Measurements from ENCODE around the gene SCAMP2.

DNA sequence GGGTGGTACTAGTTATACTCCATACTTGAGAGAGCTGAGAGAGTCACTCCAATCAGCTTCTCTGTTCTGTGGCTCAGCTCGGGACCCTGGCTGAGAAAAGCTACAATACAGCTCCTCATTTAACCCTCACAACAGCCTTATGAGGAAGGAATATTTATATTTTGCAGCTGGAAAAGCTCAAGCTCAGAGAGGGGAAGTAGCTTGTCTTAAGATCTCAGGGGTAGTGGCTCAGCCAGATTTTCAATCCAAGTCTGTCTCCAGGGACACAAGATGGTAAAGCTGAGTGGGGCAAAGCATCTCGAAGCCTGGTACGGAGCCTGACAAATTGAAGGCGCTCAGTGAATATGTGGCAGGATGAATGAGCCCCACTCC lies 14.8 kb downstream of the SCAMP2 start:
- TF ChIP-seq, protein P1, sequence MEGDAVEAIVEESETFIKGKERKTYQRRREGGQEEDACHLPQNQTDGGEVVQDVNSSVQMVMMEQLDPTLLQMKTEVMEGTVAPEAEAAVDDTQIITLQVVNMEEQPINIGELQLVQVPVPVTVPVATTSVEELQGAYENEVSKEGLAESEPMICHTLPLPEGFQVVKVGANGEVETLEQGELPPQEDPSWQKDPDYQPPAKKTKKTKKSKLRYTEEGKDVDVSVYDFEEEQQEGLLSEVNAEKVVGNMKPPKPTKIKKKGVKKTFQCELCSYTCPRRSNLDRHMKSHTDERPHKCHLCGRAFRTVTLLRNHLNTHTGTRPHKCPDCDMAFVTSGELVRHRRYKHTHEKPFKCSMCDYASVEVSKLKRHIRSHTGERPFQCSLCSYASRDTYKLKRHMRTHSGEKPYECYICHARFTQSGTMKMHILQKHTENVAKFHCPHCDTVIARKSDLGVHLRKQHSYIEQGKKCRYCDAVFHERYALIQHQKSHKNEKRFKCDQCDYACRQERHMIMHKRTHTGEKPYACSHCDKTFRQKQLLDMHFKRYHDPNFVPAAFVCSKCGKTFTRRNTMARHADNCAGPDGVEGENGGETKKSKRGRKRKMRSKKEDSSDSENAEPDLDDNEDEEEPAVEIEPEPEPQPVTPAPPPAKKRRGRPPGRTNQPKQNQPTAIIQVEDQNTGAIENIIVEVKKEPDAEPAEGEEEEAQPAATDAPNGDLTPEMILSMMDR (IDR thresholded peaks at IDR 0.05; ENCODE audit: poor library complexity, severe bottlenecking), result no peak
- no peak for TF ChIP-seq EP300 (conservative IDR thresholded peaks at IDR 0.05; ENCODE audit: poor library complexity, severe bottlenecking)
- TF ChIP-seq, protein P2, sequence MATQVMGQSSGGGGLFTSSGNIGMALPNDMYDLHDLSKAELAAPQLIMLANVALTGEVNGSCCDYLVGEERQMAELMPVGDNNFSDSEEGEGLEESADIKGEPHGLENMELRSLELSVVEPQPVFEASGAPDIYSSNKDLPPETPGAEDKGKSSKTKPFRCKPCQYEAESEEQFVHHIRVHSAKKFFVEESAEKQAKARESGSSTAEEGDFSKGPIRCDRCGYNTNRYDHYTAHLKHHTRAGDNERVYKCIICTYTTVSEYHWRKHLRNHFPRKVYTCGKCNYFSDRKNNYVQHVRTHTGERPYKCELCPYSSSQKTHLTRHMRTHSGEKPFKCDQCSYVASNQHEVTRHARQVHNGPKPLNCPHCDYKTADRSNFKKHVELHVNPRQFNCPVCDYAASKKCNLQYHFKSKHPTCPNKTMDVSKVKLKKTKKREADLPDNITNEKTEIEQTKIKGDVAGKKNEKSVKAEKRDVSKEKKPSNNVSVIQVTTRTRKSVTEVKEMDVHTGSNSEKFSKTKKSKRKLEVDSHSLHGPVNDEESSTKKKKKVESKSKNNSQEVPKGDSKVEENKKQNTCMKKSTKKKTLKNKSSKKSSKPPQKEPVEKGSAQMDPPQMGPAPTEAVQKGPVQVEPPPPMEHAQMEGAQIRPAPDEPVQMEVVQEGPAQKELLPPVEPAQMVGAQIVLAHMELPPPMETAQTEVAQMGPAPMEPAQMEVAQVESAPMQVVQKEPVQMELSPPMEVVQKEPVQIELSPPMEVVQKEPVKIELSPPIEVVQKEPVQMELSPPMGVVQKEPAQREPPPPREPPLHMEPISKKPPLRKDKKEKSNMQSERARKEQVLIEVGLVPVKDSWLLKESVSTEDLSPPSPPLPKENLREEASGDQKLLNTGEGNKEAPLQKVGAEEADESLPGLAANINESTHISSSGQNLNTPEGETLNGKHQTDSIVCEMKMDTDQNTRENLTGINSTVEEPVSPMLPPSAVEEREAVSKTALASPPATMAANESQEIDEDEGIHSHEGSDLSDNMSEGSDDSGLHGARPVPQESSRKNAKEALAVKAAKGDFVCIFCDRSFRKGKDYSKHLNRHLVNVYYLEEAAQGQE (IDR thresholded peaks at IDR 0.05; ENCODE audit: borderline replicate concordance), result no peak
- no peak for TF ChIP-seq EZH2 (IDR thresholded peaks at IDR 0.05; ENCODE audit: borderline replicate concordance, insufficient read depth, low read length, poor library complexity, severe bottlenecking)
- TF ChIP-seq TAF1 (IDR thresholded peaks at IDR 0.05; ENCODE audit: low read depth), result no peak
- no peak for TF ChIP-seq POLR2AphosphoS5 (IDR thresholded peaks at IDR 0.05)
- no peak for TF ChIP-seq SMC3 (conservative IDR thresholded peaks at IDR 0.05; ENCODE audit: poor library complexity)
- TF ChIP-seq RAD21 (conservative IDR thresholded peaks at IDR 0.05), result no peak
